ENCODE results near the gene DHRS4L2.
"Not testable (repeated sequence)": the region's sequence is repeated elsewhere in the genome, so short reads cannot be mapped to it uniquely, and the experiment has no call there.

DHRS4L2 gene

DNA sequence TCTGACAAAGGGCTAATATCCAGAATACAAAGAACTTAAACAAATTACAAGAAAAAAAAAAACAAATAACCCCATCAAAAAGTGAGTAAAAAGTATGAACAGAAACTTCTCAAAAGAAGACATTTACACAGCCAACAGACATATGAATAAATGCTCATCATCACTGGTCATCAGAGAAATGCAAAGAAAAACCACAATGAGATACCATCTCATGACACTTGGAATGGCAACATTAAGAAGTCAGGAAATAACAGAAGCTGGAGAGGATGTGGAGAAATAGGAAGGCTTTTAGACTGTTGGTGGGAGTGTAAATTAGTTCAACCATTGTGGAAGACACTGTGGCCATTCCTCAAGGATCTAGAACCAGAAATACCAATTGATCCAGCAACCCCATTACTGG lies 30.2 kb downstream of the DHRS4L2 start:
- not testable (repeated sequence) for DNase-seq (ENCODE audit: low spot score)

DNA sequence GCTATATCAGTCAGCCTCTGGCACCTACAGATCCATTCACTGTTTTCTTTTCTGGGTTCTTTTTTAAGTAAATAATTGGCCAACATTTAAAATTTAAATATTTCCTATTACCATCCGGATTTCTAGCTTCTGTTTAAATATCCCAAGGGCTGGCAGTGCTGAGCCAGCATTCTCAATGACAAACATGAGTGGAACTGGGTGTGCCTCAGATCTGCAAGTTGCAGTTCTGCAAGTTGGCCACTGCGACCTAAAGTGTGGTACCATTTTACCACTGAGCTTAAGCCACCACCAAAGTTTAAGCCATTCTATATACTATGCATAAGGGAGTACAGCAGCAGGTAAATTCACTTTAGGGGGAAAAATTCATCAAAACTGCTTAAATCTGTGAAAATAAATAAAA lies 31.2 kb downstream of the DHRS4L2 start:
- DNase-seq (ENCODE audit: low spot score) = not testable (repeated sequence)

DNA sequence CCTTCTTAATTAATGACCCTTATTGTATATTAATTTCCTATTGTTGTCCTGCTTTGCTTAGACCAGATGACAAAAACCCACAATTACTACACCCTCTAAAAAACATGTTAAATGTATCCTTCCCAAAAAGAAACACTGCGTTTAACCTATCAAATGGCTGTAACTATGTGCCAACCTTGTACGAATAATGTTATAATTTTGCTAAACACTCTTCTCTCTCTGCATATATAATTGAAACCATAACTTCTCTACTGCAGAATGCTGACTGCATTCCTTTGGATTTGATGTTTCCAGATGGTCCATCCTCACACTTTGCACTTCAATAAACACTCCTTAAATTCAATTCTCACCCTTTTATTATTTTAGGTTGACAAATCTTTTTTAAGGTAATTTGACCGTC lies 31.8 kb downstream of the DHRS4L2 start:
- not testable (repeated sequence) for DNase-seq (ENCODE audit: low spot score)

- not testable (repeated sequence) for DNase-seq (ENCODE audit: low spot score)
Observed at GRCh38 chr14:24024939-24025418, 36.2 kb downstream of the DHRS4L2 start.

DNA sequence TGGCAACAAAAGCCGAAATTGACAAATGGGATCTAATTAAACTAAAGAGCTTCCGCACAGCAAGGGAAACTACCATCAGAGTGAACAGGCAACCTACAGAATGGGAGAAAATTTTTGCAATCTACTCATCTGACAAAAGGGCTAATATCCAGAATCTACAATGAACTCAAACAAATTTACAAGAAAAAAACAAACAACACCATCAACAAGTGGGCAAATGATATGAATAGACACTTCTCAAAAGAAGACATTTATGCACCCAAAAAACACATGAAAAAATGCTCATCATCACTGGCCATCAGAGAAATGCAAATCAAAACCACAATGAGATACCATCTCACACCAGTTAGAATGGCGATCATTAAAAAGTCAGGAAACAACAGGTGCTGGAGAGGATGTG lies 41.0 kb downstream of the DHRS4L2 start:
- DNase-seq (ENCODE audit: low spot score) = not testable (repeated sequence)

DNA sequence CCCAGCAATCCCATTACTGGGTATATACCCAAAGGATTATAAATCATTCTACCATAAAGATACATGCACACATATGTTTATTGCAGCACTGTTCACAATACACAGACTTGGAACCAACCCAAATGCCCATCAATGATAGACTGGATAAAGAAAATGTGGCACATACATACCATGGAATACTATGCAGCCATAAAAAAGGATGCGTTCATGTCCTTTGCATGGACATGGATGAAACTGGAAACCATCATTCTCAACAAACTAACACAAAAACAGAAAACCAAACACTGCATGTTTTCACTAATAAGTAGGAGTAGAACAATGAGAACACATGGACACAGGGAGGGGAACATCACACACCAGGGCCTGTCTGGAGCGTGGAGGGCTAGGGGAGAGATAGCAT lies 42.6 kb downstream of the DHRS4L2 start:
- DNase-seq (ENCODE audit: low spot score) = not testable (repeated sequence)

- no peak for DNase-seq (ENCODE audit: low spot score)
Observed at GRCh38 chr14:24032727-24033418, 44.1 kb downstream of the DHRS4L2 start.

DNA sequence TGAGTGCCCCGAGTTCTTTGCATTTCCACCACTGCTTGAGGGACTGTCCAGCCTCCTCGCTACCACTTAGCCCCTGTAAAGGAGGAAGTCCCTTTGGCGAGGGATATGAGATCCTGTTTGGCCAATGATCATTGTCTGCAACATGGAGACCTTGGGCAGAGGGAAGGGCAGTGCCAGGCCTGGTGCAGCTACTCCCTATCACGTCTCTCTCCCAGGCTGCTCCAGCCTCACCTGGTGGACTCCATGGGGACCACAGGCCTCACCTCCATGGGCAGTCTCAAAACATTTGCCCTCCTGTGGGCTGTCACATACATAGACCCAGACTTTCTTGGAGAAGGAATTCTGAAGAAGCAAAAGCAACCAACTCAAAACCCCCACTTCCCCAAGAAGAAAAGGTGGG lies 47.0 kb downstream of the DHRS4L2 start:
- DNase-seq (ENCODE audit: low spot score) = not testable (repeated sequence)

GRCh38 chr14:24036169-24036962 lies 47.6 kb downstream of the DHRS4L2 start:
- peak; percentile 67 for DNase-seq (ENCODE audit: low spot score)

DNA sequence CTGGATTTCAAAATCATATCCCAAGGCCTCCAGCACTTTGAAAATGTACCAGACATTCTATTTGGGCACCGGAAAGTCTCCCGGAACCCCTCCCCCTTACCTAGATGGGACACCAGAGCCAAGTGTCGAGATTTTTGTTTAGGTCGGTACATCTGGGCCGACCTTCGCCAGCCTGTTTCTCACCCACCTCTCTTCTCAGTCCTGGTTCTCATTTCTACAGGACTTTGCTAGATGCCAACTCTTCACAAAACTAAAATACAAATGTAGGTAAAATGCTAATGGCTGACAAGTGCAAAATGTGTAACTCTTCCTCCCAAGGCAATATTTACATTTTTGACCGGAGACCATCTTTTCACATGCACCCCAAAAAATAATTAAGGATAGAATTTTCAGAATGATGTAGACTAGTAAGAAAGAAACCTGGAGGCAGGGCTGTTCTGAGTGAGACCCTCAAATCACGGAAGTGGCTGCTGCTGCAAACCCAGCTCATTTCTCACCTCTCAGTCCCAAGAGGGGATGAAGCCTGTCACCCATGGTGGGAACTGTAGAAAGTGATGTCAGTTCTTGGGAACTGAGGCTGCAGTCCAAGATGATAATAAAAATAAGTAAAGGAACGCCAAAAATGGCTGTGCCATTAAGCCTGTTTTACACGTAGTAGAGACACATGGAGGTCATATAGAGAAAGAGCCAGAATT lies 48.4 kb downstream of the DHRS4L2 start:
- not testable (repeated sequence) for DNase-seq (ENCODE audit: low spot score)

DNA sequence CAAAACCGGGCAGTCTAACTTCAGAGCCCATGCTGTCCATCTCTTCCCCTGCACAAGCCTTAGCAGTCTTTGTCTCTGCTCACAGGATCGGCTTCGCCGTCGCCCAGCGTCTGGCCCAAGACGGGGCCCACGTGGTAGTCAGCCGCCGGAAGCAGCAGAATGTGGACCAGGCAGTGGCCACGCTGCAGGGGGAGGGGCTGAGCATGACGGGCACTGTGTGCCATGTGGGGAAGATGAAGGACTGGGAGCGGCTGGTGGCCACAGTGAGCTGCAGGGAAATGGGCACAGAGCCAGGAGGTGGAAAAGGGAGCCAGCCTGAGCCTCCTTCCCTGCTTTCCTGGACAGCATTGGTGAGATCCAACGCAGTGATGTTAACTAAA lies 48.9 kb downstream of the DHRS4L2 start:
- no peak for DNase-seq (ENCODE audit: low spot score)

DNA sequence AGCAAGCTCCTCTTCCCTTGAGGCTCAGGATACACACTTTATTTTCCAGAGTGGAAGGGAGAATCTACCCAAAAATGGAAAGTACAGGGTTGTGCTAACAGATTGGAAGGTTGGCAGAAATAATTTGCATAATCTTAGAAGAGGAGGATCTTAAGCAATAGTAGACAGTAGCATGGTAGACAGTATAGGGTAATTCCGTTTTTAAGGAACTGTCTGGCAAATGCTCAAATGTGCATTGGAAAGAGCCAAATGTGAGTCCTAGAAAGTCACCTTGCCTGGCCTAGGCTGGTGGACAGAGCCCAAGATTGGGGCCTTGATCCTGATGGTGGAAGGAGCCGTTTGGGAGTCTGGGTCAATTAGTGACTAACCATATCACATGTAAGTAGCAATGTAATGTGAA lies 50.0 kb downstream of the DHRS4L2 start:
- DNase-seq (ENCODE audit: low spot score) = no peak

DNA sequence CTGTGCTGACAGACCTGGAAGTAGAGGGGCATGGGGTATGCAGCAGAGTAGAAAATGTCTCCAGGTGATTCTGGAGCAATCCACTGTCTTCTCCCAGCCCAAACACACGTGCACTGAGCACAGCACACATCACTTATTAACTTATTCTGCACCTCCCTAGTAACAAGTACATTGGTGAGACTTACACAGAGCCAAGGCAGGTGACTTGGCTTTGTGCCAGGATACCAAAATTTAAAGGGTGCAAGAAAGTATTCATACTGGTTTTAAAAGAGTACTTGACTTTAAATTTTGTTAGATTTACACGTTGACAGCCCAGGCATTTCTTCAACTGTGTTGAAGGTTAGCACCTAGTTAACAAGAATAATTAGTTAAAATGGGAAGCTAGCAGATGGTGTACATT lies 52.0 kb downstream of the DHRS4L2 start:
- DNase-seq (ENCODE audit: low spot score) = no peak

DNA sequence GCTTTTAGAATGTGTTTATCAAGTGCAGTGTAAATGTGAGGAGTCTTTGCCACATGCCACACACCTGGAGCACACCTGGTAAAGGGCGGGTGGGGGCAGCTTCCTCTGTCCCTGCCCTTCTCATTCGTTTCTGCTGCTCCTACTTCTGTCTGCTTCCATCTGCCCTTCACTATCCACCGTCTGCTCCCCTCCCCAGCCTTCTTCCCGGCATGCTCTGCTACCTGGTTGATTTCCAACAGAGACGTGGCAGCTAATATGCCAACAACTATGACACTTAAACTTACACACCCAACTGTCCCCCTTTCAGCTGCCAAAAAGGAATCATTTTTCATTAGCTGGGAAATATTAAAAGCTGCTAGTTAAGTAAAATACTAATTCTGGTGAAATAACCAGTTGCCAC lies 54.0 kb downstream of the DHRS4L2 start:
- DNase-seq (ENCODE audit: low spot score) = no peak

DNA sequence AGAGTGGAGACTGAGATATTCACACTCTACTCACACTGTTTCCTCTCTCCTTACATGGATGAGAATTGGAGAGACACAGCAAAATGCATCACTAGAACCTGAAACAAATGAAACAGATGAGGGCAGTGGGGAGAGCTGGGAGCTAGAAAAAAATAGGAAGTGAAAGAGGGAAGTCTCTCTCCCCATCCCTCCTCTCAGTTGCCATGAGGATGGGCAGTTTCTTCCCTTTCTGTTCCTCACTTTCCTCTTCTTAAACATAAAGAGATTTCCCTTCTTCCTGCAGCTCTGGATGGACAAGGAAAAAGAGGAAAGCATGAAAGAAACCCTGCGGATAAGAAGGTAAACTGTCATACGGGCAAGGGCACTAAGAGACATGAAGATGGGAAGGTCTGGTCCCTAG lies 60.3 kb downstream of the DHRS4L2 start:
- peak; percentile 3 for DNase-seq (ENCODE audit: low spot score)

- not testable (repeated sequence) for DNase-seq (ENCODE audit: low spot score)
Observed at GRCh38 chr14:24050753-24051152, 62.0 kb downstream of the DHRS4L2 start.

GRCh38 chr14:24051176-24051788 lies 62.6 kb downstream of the DHRS4L2 start:
- DNase-seq (ENCODE audit: low spot score) = no peak

- peak; percentile 82 for DNase-seq (ENCODE audit: low spot score)
Observed at GRCh38 chr14:24051789-24052655, 63.3 kb downstream of the DHRS4L2 start, which contains the start of gene CARMIL3. CARMIL3 (plus strand) TSS chr14:24052009; CDS start chr14:24052154, 145 bp downstream.

DNA sequence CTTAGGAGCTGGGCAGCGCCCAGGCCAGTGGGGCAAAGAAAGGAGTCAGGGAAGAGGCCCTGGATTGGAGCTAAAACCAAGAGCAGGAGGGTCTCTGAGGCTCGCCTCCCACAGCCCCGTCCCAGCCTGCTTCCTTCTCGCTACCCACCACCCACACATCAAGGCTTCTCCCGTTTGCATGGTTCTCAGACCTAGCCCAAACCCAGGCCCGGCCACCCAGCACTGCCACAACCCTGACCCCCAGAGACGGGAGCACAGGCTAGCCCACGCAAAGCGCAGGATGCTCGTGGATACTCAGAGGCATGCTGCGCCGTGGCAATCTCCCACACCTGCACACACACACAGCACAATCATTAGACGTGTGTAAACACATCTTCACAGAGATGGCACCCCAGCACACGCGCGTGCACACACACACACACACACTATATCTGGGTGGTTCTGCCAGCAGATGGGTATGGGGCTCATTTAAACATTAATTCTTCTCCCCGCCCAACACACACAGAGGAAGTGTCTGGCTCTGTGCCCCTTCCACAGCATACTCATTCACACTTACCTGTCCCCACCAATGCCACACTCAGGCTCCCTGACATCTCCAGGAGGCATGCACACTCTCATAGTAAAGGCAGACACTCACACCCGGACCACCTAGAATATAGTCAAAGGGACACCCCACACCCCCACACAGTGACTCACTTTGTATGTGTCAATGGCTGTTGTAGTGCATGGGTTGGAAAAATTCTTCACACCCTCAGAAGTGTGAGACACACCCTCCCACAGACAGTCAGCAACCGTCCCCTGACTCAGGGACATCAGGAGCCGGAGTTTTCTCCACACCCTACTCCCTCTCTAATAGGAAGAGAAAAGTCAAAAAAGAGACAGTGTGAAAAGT lies 64.2 kb downstream of the DHRS4L2 start:
- no peak for DNase-seq (ENCODE audit: low spot score)

All from germinal center (tissue), 1 donor.